ENCODE measurements around the gene MOCS3.
"Not testable (repeated sequence)": the region's sequence is repeated elsewhere in the genome, so short reads cannot be mapped to it uniquely, and the experiment has no call there.

MOCS3 gene

DNA sequence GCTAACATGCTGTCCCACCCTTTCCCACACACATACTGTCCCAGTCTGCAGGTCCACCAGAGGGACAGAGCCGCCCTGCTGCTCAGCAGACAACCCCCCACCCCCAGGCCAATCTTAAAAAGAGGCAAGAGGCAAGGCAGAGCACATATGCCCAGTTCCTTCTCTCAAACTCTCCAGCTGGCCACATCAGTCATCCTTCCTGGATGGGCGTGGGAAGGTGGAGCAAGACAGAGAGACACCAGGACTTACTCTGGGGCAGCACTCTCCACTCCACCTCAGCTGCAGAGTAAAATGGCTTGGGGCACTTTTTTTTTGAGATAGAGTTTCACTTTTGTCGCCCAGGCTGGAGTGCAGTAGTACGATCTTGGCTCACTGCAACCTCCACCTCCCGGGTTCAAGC lies 10.8 kb downstream of the MOCS3 start:
- Histone ChIP-seq H3K27ac (no peak overlapping the region), H3K9me3 (ENCODE audit: low read depth, low read length) (no peaks in the 10 kb centered on the region), H3K36me3 (ENCODE audit: insufficient read depth, low read length) (no peaks in the 10 kb centered on the region), H3K9ac (ENCODE audit: insufficient read length) (no peak overlapping the region), H3K4me3 (no peak overlapping the region)
- no peak for DNase-seq (ENCODE audit: low read depth, low spot score)
- TF ChIP-seq POLR2AphosphoS5 (IDR thresholded peaks at IDR 0.05; ENCODE audit: borderline replicate concordance, low read depth, low read length) (no peak), FOXP2 (optimal IDR thresholded peaks at IDR 0.05; ENCODE audit: control extremely low read depth, extremely low read length, insufficient read depth) (no peak)

DNA sequence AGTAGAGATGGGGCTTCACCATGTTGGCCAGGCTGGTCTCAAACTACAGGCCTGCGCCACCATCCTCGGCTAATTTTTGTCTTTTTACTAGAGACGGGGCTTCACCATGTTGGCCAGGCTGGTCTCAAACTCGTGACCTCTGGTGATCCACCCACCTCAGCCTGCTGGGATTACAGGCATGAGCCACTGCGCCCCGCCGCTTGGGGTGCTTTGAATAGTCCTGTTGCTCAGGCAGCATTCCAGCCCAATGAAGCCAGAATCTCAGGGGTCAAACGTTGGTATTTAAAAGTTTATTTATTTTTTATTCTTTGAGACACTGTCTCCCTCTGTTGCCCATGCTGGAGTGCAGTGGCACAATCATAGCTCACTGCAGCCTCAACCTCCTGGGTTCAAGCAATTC lies 11.3 kb downstream of the MOCS3 start:
- no peaks in the 10 kb centered on the region for H3K9me3 ChIP-seq (ENCODE audit: low read depth, low read length)
- H3K4me3 ChIP-seq: no peak overlapping the region
- no peak overlapping the region for H3K9ac ChIP-seq (ENCODE audit: insufficient read length)
- TF ChIP-seq FOXP2 (optimal IDR thresholded peaks at IDR 0.05; ENCODE audit: control extremely low read depth, extremely low read length, insufficient read depth) (no peak), EZH2 (IDR thresholded peaks at IDR 0.05) (no peak), POLR2AphosphoS5 (IDR thresholded peaks at IDR 0.05; ENCODE audit: borderline replicate concordance, low read depth, low read length) (no peak)
- H3K36me3 ChIP-seq (ENCODE audit: insufficient read depth, low read length): no peaks in the 10 kb centered on the region
- no peak overlapping the region for H3K27ac ChIP-seq
- DNase-seq (ENCODE audit: low read depth, low spot score): no peak

DNA sequence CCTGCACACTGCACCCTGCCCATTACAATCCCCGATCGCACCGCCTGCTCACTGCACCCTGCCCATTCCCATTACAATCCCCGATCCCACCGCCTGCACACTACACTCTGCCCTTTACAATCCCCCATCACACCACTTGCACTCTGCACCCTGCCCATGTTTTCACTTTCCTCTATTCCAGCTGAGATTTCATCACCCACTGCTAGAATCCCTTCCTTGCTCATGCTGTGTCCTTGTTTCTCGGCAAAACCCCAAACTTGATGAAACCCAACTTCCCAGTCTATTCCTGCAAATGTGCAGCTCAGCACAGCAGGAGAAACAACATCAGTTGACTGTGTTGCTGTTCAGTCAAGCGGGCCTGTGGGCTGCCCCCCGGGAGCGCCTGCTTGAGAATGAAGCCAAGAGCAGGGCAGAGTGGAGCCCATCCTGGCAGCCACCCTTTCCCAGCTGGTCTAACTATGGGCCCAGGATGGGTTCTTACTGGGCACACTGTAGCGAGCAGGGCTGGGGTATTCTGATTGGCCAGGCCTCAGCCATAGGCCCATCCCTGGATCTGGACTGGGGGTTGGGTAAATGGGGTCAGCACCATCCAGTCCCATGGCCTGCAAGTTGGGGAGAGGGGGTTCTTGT lies 17.2 kb downstream of the MOCS3 start:
- H3K27ac ChIP-seq: no peak overlapping the region
- TF ChIP-seq POLR2AphosphoS5 (IDR thresholded peaks at IDR 0.05; ENCODE audit: borderline replicate concordance, low read depth, low read length): no peak
- TF ChIP-seq FOXP2 (optimal IDR thresholded peaks at IDR 0.05; ENCODE audit: control extremely low read depth, extremely low read length, insufficient read depth): no peak
- TF ChIP-seq EZH2 (IDR thresholded peaks at IDR 0.05): no peak
- H3K4me3 ChIP-seq: no peak overlapping the region
- H3K36me3 ChIP-seq (ENCODE audit: insufficient read depth, low read length): no peaks in the 10 kb centered on the region
- H3K9ac ChIP-seq (ENCODE audit: insufficient read length): no peak overlapping the region
- H3K9me3 ChIP-seq (ENCODE audit: low read depth, low read length): no peaks in the 10 kb centered on the region
- DNase-seq (ENCODE audit: low read depth, low spot score): no peak

DNA sequence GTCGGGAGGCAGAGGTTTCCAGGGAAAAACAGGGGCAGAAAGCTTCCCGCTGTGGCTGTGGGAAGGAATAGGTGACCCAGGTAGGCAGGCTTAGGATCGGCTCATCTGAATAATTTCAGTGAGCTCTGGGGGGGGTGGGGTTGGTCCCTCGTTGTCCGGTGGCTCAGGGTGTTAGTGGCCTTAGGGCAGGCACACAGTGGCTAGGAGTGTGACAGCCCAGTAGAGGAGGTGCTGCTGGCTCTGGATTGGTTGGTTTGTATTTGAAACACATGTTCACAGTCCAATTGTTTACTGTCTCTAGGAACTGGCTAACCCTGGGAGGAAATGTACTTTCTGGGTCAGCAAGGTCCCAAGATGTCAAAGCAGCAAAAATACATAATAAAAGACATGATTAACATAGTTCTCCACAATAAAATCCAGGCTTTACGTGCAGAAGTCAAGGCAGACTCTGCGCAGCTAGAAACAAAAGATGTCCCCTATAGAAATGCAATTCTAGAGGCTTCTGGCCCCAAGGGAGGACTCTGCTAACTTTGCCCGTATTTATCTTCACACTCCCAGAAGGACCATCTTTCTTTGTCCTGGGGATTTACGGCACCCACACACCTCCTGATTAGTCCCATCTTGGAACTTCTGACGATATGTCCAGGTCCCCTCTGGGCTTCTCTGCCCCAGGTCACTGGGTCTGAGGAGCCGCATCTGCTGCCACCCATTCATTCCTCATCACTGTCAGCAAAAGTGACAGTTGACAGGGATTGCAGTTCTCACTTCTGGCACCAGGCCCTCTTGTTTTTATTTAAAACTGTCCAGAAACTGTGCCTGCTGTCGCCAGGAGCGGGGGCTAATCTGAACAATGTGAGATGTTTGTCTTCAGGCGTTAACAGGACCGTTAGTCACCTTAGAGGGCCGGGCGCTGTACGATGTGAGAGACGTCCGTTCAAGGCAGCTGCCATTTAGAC lies 18.7 kb downstream of the MOCS3 start:
- H3K27ac ChIP-seq: no peak overlapping the region
- no peak for DNase-seq (ENCODE audit: low read depth, low spot score)
- H3K4me3 ChIP-seq: no peak overlapping the region
- H3K9ac ChIP-seq (ENCODE audit: insufficient read length): no peak overlapping the region
- no peaks in the 10 kb centered on the region for H3K36me3 ChIP-seq (ENCODE audit: insufficient read depth, low read length)
- H3K9me3 ChIP-seq (ENCODE audit: low read depth, low read length): no peaks in the 10 kb centered on the region
- TF ChIP-seq FOXP2 (optimal IDR thresholded peaks at IDR 0.05; ENCODE audit: control extremely low read depth, extremely low read length, insufficient read depth) (no peak), POLR2AphosphoS5 (IDR thresholded peaks at IDR 0.05; ENCODE audit: borderline replicate concordance, low read depth, low read length) (no peak), EZH2 (IDR thresholded peaks at IDR 0.05) (no peak)

DNA sequence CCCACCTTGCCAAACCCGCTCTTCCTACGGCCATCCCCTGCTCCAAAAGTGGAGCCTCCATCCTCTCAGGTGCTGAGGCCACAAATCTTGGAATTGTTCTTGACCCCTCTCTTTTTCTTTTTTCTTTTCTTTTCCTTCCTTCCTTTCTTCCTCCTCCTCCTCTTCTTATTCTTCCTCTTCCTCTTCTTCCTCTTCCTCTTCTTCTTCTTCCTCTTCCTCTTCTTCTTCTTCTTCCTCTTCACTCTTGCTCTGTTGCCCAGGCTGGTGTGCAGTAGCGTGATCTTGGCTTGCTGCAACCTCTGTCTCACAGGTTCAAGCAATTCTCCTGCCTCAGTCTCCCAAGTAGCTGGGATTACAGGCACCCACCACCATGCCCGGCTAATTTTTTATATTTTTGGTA lies 19.9 kb downstream of the MOCS3 start:
- not testable (repeated sequence) for H3K27ac ChIP-seq; DNase-seq (ENCODE audit: low read depth, low spot score); H3K9ac ChIP-seq (ENCODE audit: insufficient read length); H3K4me3 ChIP-seq; H3K9me3 ChIP-seq (ENCODE audit: low read depth, low read length); H3K36me3 ChIP-seq (ENCODE audit: insufficient read depth, low read length)

DNA sequence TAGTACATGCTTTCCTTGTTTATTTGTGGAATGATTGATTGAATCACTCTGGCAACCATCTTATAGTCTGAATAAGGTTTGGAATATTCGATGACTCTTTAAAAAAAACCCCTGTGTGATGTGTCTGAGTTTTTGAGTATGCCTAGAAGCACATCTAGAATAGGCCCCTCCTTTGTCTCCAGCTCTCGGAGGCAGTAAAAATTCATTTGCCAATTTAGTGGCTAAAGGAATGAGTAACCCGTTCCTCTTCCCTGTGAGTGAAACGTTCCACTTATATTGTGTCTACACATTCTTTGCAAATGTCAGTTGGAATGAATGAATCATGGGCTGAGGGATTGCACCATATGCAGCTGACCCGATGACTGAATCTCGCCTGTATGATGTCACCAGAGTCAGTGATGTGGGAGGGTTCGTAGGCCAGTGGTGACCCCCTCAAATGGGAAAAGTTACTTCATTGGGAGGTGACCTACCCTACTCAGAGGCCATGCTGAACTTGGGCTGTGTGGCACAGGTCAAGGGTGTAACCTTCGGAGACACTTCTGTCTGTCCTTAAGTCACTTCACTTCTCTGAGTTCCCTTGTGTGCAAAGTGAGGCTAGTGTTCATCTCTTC lies 21.6 kb downstream of the MOCS3 start:
- no peak overlapping the region for H3K27ac ChIP-seq
- H3K9ac ChIP-seq (ENCODE audit: insufficient read length): no peak overlapping the region
- DNase-seq (ENCODE audit: low read depth, low spot score): no peak
- TF ChIP-seq FOXP2 (optimal IDR thresholded peaks at IDR 0.05; ENCODE audit: control extremely low read depth, extremely low read length, insufficient read depth) (no peak), EZH2 (IDR thresholded peaks at IDR 0.05) (no peak), POLR2AphosphoS5 (IDR thresholded peaks at IDR 0.05; ENCODE audit: borderline replicate concordance, low read depth, low read length) (no peak)
- H3K36me3 ChIP-seq (ENCODE audit: insufficient read depth, low read length): no peaks in the 10 kb centered on the region
- H3K9me3 ChIP-seq (ENCODE audit: low read depth, low read length): no peaks in the 10 kb centered on the region
- no peak overlapping the region for H3K4me3 ChIP-seq

DNA sequence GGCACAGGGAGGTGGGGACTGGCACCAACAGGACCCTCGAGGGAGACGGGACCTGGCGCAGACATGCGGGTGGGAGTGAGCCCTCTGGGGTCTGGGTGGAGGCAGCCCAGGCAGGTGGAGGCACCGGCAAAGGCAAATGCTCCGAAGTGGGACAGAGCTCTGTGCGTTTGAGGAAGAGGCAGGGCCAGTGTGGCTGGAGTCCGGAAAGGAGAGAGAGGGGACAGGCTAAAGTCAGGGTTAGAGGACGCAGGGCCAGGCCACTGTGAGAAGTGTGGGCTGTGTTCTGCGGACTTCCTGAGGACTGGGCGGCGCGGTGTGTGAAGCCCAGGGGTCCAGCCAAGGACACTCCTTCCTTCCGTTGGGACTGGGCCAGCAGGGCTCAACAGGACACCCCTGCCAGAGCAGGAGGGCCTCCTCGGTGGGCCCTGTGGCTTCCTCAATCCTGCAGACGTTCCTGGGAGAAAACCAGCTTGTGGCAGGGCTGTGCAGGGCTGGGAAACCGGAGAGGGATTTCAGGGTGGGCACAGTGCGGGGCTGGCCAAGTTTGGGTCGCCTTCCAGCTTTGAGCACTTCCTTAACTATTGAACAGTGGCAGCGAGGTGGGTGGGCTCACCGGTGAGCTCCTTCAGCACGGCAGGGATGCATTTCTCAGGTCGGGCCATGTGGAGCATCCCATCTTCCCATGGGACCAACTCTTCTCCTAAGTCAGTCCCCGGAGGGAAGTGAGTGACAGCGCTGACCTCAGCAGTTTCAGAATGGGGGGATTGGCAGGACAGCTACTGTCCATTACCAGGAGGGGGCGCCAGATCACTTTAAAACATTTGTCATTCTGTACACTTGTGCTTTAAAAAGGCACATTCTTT lies 22.5 kb downstream of the MOCS3 start:
- no peak overlapping the region for H3K27ac ChIP-seq
- TF ChIP-seq EZH2 (IDR thresholded peaks at IDR 0.05): no peak
- no peak for TF ChIP-seq FOXP2 (optimal IDR thresholded peaks at IDR 0.05; ENCODE audit: control extremely low read depth, extremely low read length, insufficient read depth)
- no peak for TF ChIP-seq POLR2AphosphoS5 (IDR thresholded peaks at IDR 0.05; ENCODE audit: borderline replicate concordance, low read depth, low read length)
- no peak overlapping the region for H3K4me3 ChIP-seq
- DNase-seq (ENCODE audit: low read depth, low spot score): peak; percentile 18
- H3K9ac ChIP-seq (ENCODE audit: insufficient read length): no peak overlapping the region
- no peaks in the 10 kb centered on the region for H3K9me3 ChIP-seq (ENCODE audit: low read depth, low read length)
- H3K36me3 ChIP-seq (ENCODE audit: insufficient read depth, low read length): no peaks in the 10 kb centered on the region

DNA sequence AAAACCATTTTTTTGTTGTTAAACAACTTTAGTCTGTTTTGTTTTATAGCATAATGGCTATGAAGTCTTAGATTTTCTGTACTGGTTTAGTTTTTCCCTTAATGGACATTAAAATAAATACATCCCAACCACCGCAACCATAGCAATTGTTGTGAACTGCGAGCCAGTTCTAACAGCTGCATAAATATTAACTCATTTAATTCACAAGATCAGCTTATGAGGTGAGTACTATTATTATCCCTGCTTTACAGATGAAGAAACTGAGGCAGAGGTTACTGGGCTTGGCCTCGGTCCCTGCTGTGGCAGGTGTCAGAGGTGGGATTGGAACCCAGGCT lies 23.1 kb downstream of the MOCS3 start:
- DNase-seq (ENCODE audit: low read depth, low spot score): no peak
- Histone ChIP-seq H3K9ac (ENCODE audit: insufficient read length) (no peak overlapping the region), H3K36me3 (ENCODE audit: insufficient read depth, low read length) (no peaks in the 10 kb centered on the region), H3K9me3 (ENCODE audit: low read depth, low read length) (no peaks in the 10 kb centered on the region), H3K4me3 (no peak overlapping the region), H3K27ac (no peak overlapping the region)
- TF ChIP-seq POLR2AphosphoS5 (IDR thresholded peaks at IDR 0.05; ENCODE audit: borderline replicate concordance, low read depth, low read length) (no peak), EZH2 (IDR thresholded peaks at IDR 0.05) (no peak), FOXP2 (optimal IDR thresholded peaks at IDR 0.05; ENCODE audit: control extremely low read depth, extremely low read length, insufficient read depth) (no peak)

Data from SK-N-MC (cell line).